Left colon (tissue), 2 donors: ENCODE measurements around the gene SH3TC2. TPM values are rescaled to one million over a fixed set of nuclear protein-coding genes. Genes with fewer than 3 reads are reported as not detected.

Experiments
- ATAC-seq: fragments of 200-7000 bp; cut with Tn5 transposase; one replicate; pipeline ENCODE4 v1.9.1; 2020; ENCODE audit warnings: mild to moderate bottlenecking, moderate library complexity
- DNase-seq, 2 donors: peaks; one replicate each; pipeline ENCODE4 v3.0.0-alpha.2; 2020
- intact Hi-C, 2 donors: fragments of 100-400 bp; cut with DNase I in 1 of 2; cut with micrococcal nuclease in 1 of 2; formaldehyde crosslinking; loops; one replicate each; pipeline versions ENCODE4 v1.11.2 to v1.14.0; 2022; cut with DNase I, micrococcal nuclease
- total RNA-seq, 2 donors: library from RNA; stranded (reverse); fragmentation: NEBNext Ultra II Directional; extraction: Animal tissue kit (Norgen Biotek cat#: 25700); gene quantifications; one replicate each; pipeline ENCODE4 v1.2.1, GENCODE V29; 2021
- donor health status: DM: no; HTN: no; CAD: no.
- donor health status: DM: yes; HTN: yes; CAD: no.

SH3TC2 gene
- total RNA-seq, 2 donors from 2014 or later, result 0.47 to 2.4 TPM

GRCh38 chr5:149011084-149011483, 51.8 kb downstream of the SH3TC2 start:
- no peak for ATAC-seq

GRCh38 chr5:149007174-149007573, 55.7 kb downstream of the SH3TC2 start:
- no peak for DNase-seq
- ATAC-seq, result no peak
- intact Hi-C loops, result loop anchor here in 1 of 2 donors (10.0 kb wide), 1 partner anchor 272 kb away; no protein-coding TSS in a partner anchor

More at GRCh38 chr5:149011084-149011483, 51.8 kb downstream of the SH3TC2 start:
- DNase-seq, result no peak
- intact Hi-C loops, result no loop called here

- DNase-seq (no peak), ATAC-seq (no peak)
- intact Hi-C loops, result loop anchor here in 1 of 2 donors (10.0 kb wide), 1 partner anchor 272 kb away; no protein-coding TSS in a partner anchor
Observed at GRCh38 chr5:149006426-149006825, 56.4 kb downstream of the SH3TC2 start.

GRCh38 chr5:149005077-149005892, 57.6 kb downstream of the SH3TC2 start:
- ATAC-seq, result peak; percentile 84
- intact Hi-C loops, result loop anchor here in 1 of 2 donors (10.0 kb wide), 1 partner anchor 270 kb away; no protein-coding TSS in a partner anchor
- DNase-seq, result no peak

GRCh38 chr5:149004559-149004958, 58.3 kb downstream of the SH3TC2 start:
- DNase-seq, result no peak

GRCh38 chr5:149002761-149003689, 59.8 kb downstream of the SH3TC2 start:
- intact Hi-C loops, result loop anchor here in 1 of 2 donors (10.0 kb wide), 1 partner anchor 268 kb away; no protein-coding TSS in a partner anchor
- no peak for ATAC-seq
- DNase-seq, result no peak

More at GRCh38 chr5:149004559-149004958, 58.3 kb downstream of the SH3TC2 start:
- intact Hi-C loops, result loop anchor here in 1 of 2 donors (10.0 kb wide), 1 partner anchor 270 kb away; no protein-coding TSS in a partner anchor
- no peak for ATAC-seq

GRCh38 chr5:149002053-149002452, 60.8 kb downstream of the SH3TC2 start:
- no peak for DNase-seq
- intact Hi-C loops, result loop anchor here in 1 of 2 donors (10.0 kb wide), 1 partner anchor 267 kb away; no protein-coding TSS in a partner anchor
- ATAC-seq, result no peak

GRCh38 chr5:149001162-149001561, 61.7 kb downstream of the SH3TC2 start:
- intact Hi-C loops, result loop anchor here in 1 of 2 donors (10.0 kb wide), 1 partner anchor 266 kb away; no protein-coding TSS in a partner anchor
- DNase-seq (no peak), ATAC-seq (no peak)

GRCh38 chr5:148999741-149000140, 63.1 kb downstream of the SH3TC2 start:
- ATAC-seq (no peak), DNase-seq (no peak)
- intact Hi-C loops, result loop anchor here in 1 of 2 donors (10.0 kb wide), 1 partner anchor 265 kb away; no protein-coding TSS in a partner anchor

GRCh38 chr5:148998174-148998797, 64.6 kb downstream of the SH3TC2 start:
- ATAC-seq (peak; percentile 61), DNase-seq (no peak)
- intact Hi-C loops, result no loop called here

- intact Hi-C loops, result no loop called here
- DNase-seq (no peak), ATAC-seq (peak; percentile 53)
Observed at GRCh38 chr5:148996270-148996669, 66.6 kb downstream of the SH3TC2 start.

GRCh38 chr5:148995791-148996190, 67.1 kb downstream of the SH3TC2 start:
- ATAC-seq, result peak; percentile 11
- no peak for DNase-seq
- intact Hi-C loops, result no loop called here

- no peak for DNase-seq
- intact Hi-C loops, result no loop called here
- no peak for ATAC-seq
Observed at GRCh38 chr5:148993283-148993936, 69.5 kb downstream of the SH3TC2 start.

- ATAC-seq (no peak), DNase-seq (no peak)
- intact Hi-C loops, result no loop called here
Observed at GRCh38 chr5:148992265-148992664, 70.6 kb downstream of the SH3TC2 start.

- intact Hi-C loops, result no loop called here
- ATAC-seq (no peak), DNase-seq (no peak)
Observed at GRCh38 chr5:148991566-148991965, 71.3 kb downstream of the SH3TC2 start.

GRCh38 chr5:148990817-148991216, 72.0 kb downstream of the SH3TC2 start:
- intact Hi-C loops, result no loop called here
- DNase-seq (no peak), ATAC-seq (no peak)

GRCh38 chr5:148989567-148989966, 73.3 kb downstream of the SH3TC2 start:
- no peak for ATAC-seq
- intact Hi-C loops, result no loop called here
- no peak for DNase-seq

- ATAC-seq (no peak), DNase-seq (no peak)
- intact Hi-C loops, result no loop called here
Observed at GRCh38 chr5:148988328-148988727, 74.5 kb downstream of the SH3TC2 start.
